WTC11 (cell line): ENCODE results near the gene PTPRN2.

Source experiments
- ETV6 ChIP-seq: sonication (generic); formaldehyde crosslinking; IDR thresholded peaks from 2 replicates; pipeline ENCODE4 v1.8.1; 2022; ENCODE audit warnings: mild to moderate bottlenecking, missing genetic modification reagents
- GABPB1 ChIP-seq: sonication (generic); formaldehyde crosslinking; IDR thresholded peaks from 2 replicates; pipeline ENCODE4 v1.8.1; 2023; ENCODE audit warnings: mild to moderate bottlenecking, missing genetic modification reagents
- MLX ChIP-seq: sonication (generic); formaldehyde crosslinking; IDR thresholded peaks from 2 replicates; pipeline ENCODE4 v1.8.1; 2023; ENCODE audit warnings: mild to moderate bottlenecking, missing genetic modification reagents, moderate library complexity
- NR3C1 ChIP-seq: sonication (generic); formaldehyde crosslinking; conservative IDR thresholded peaks from 2 replicates; pipeline ENCODE4 v1.8.1; 2023; ENCODE audit warnings: low read depth, mild to moderate bottlenecking, missing genetic modification reagents
- ZNF121 ChIP-seq: sonication (generic); formaldehyde crosslinking; IDR thresholded peaks from 2 replicates; pipeline ENCODE4 v1.8.0; 2023; ENCODE audit warnings: missing genetic modification reagents
- TF ChIP-seq, protein P1 (sequence below): fragments of 200-600 bp; IDR thresholded peaks from 2 replicates; pipeline ENCODE4 v1.8.0; 2022; ENCODE audit warnings: antibody characterized with exemption
- TF ChIP-seq, protein P2 (sequence below): sonication (generic); formaldehyde crosslinking; IDR thresholded peaks from 2 replicates; pipeline ENCODE4 v1.8.0; 2022; ENCODE audit warnings: mild to moderate bottlenecking, missing genetic modification reagents
- TF ChIP-seq, protein P3 (sequence below): sonication (generic); formaldehyde crosslinking; IDR thresholded peaks from 2 replicates; pipeline ENCODE4 v1.8.1; 2022; ENCODE audit warnings: mild to moderate bottlenecking, missing genetic modification reagents, moderate library complexity, borderline replicate concordance
- TF ChIP-seq, protein P4 (sequence below): sonication (generic); formaldehyde crosslinking; IDR thresholded peaks from 2 replicates; pipeline ENCODE4 v1.8.1; 2023; ENCODE audit warnings: mild to moderate bottlenecking, moderate library complexity, missing genetic modification reagents

DNA sequence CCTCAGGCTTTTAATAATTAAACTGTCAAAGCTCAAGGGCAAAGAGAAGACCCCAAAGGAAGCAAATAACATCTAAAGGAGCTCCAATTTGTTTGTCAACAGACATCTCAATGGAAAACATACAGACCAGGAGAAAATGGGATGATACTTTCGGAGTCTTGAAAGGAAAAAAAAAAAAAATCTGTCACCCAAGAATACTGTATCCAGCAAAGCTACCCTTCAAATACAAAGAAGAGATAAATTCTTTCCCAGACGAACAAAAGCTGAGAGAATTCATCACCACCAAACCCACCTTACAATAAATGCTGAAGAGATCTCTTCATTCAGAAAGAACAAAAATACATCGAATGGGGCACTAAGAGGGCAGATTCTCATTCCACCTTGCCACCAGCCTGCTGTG, 232.8 kb downstream of the PTPRN2 start:
- TF ChIP-seq, protein P1, sequence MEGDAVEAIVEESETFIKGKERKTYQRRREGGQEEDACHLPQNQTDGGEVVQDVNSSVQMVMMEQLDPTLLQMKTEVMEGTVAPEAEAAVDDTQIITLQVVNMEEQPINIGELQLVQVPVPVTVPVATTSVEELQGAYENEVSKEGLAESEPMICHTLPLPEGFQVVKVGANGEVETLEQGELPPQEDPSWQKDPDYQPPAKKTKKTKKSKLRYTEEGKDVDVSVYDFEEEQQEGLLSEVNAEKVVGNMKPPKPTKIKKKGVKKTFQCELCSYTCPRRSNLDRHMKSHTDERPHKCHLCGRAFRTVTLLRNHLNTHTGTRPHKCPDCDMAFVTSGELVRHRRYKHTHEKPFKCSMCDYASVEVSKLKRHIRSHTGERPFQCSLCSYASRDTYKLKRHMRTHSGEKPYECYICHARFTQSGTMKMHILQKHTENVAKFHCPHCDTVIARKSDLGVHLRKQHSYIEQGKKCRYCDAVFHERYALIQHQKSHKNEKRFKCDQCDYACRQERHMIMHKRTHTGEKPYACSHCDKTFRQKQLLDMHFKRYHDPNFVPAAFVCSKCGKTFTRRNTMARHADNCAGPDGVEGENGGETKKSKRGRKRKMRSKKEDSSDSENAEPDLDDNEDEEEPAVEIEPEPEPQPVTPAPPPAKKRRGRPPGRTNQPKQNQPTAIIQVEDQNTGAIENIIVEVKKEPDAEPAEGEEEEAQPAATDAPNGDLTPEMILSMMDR = no peak
- TF ChIP-seq, protein P2, sequence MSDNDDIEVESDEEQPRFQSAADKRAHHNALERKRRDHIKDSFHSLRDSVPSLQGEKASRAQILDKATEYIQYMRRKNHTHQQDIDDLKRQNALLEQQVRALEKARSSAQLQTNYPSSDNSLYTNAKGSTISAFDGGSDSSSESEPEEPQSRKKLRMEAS (CRISPR knock-in tag) = no peak
- TF ChIP-seq, protein P3, sequence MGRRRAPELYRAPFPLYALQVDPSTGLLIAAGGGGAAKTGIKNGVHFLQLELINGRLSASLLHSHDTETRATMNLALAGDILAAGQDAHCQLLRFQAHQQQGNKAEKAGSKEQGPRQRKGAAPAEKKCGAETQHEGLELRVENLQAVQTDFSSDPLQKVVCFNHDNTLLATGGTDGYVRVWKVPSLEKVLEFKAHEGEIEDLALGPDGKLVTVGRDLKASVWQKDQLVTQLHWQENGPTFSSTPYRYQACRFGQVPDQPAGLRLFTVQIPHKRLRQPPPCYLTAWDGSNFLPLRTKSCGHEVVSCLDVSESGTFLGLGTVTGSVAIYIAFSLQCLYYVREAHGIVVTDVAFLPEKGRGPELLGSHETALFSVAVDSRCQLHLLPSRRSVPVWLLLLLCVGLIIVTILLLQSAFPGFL (CRISPR knock-in tag) = no peak
- no peak for TF ChIP-seq GABPB1
- no peak for TF ChIP-seq MLX (CRISPR knock-in tag)
- TF ChIP-seq, protein P4, sequence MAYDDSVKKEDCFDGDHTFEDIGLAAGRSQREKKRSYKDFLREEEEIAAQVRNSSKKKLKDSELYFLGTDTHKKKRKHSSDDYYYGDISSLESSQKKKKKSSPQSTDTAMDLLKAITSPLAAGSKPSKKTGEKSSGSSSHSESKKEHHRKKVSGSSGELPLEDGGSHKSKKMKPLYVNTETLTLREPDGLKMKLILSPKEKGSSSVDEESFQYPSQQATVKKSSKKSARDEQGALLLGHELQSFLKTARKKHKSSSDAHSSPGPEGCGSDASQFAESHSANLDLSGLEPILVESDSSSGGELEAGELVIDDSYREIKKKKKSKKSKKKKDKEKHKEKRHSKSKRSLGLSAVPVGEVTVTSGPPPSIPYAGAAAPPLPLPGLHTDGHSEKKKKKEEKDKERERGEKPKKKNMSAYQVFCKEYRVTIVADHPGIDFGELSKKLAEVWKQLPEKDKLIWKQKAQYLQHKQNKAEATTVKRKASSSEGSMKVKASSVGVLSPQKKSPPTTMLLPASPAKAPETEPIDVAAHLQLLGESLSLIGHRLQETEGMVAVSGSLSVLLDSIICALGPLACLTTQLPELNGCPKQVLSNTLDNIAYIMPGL (CRISPR knock-in tag) = no peak
- TF ChIP-seq NR3C1 = no peak
- no peak for TF ChIP-seq ETV6 (CRISPR knock-in tag)
- no peak for TF ChIP-seq ZNF121 (CRISPR knock-in tag)
